ENCODE results near the gene HCAR2.
A peak's percentile ranks its signal among the peaks of the same experiment; 100 is the strongest.
"Not testable (repeated sequence)": the region's sequence is repeated elsewhere in the genome, so short reads cannot be mapped to it uniquely, and the experiment has no call there.

Gene HCAR2

DNA sequence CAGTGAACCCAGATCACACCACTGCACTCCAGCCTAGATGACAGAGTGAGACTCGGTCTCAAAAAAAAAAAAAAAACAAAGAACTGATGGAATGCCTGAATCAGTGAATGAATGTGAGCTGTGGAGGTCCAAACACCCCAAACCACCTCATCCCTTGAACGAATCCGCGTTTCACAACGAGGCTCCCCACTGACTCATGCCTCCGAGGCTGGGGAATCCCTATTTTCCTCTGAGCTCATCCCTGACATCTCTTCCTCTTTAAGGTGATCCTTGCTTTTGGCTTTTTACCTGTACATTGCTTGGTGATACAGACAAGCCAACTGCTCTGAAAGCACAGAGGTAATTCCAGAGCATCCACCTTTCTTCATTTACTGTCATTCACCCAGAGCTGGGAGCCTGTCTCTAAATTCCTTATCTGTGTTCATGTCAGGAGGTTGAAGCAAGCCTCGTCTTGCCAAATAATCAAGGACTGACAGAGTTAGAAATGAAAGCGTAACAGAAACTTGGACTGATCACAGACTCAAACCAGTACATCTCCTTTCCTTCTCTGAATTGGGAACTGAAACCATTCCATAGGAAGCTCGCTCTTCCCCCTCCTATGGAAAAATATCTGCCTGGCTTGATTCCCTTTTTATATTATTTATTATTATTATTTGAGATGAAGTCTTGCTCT, 3.0 kb downstream of the HCAR2 start:
- H3K27me3 Mint-ChIP-seq; H3K36me3 Mint-ChIP-seq; H3K9me3 Mint-ChIP-seq; ATAC-seq (replicated peaks); H3K4me1 Mint-ChIP-seq; DNase-seq; H3K4me3 Mint-ChIP-seq; H3K27ac Mint-ChIP-seq: not testable (repeated sequence)

DNA sequence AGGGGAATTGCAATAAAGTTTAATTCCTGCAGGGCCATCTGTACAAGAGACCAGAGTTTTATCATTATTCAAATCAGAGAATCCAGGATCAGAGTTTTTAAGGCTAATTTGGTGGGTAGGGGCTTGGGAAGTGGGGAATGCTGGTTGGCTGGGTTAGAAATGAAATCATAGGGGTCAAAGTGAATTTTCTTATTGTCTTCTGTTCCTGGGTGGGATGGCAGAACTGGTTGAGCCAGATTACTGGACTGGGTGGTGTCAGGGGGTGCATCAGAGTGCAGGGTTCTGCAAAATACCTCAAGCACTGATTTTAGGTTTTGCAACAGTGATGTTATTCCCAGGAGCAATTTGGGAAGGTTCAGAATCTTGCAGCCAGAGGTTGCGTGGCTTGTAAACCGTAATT, 6.2 kb downstream of the HCAR2 start:
- not testable (repeated sequence) for H3K9me3 Mint-ChIP-seq; H3K36me3 Mint-ChIP-seq; DNase-seq; H3K27me3 Mint-ChIP-seq; ATAC-seq (replicated peaks); H3K4me1 Mint-ChIP-seq; H3K4me3 Mint-ChIP-seq
- H3K27ac Mint-ChIP-seq, result peak overlapping the region; percentile 65

DNA sequence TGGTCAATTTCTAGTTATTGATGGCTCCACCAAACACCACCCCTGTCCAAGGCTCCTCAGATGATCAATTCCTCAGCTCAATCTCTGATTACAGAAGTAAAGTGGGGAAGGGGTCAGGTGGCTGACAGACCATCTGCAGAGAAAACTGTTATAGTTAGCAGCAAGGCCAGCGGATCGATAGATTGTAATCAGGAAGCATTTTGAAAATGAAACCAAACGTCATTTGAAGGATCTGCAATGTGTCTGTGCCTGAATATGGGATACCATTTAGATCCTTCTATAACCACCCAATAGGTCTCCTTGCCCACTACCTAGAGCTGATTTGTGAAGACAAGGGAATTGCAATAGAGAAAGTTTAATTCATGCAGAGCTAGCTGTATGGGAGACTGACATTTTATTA, 11.6 kb downstream of the HCAR2 start:
- H3K36me3 Mint-ChIP-seq, result no peaks in the 10 kb centered on the region
- ATAC-seq (replicated peaks) (no peak), DNase-seq (no peak)
- no peaks in the 10 kb centered on the region for H3K9me3 Mint-ChIP-seq
- peaks cover 0 to 4% of the 10 kb centered on the region in 2 donors for H3K4me1 Mint-ChIP-seq
- no peaks in the 10 kb centered on the region for H3K27me3 Mint-ChIP-seq
- no peak overlapping the region for H3K27ac Mint-ChIP-seq
- no peak overlapping the region for H3K4me3 Mint-ChIP-seq

DNA sequence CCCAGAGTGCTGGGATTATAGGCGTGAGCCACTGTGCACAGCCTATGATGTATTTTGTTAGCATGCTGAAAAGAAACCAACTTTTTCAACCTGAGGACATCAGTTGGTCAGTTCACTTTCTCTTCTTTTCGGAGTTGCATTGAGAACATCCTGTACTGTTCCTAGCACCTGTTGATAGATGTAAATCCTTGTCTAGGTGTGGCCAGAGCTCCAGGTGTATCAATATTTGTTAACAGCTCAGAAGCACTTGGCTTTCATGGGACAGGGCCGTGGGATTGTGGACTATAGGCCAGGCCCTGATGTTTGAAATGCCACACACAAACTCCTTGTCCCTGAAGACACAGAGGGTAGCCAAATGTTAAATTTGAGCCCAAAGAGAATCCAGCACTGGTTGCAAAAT, 14.9 kb downstream of the HCAR2 start:
- Mint-ChIP-seq H3K36me3 (no peaks in the 10 kb centered on the region), H3K27ac (no peak overlapping the region), H3K4me3 (no peak overlapping the region), H3K27me3 (no peaks in the 10 kb centered on the region), H3K9me3 (no peaks in the 10 kb centered on the region), H3K4me1 (peaks cover 0 to 4% of the 10 kb centered on the region in 2 donors)
- no peak for DNase-seq
- ATAC-seq (replicated peaks), result no peak

DNA sequence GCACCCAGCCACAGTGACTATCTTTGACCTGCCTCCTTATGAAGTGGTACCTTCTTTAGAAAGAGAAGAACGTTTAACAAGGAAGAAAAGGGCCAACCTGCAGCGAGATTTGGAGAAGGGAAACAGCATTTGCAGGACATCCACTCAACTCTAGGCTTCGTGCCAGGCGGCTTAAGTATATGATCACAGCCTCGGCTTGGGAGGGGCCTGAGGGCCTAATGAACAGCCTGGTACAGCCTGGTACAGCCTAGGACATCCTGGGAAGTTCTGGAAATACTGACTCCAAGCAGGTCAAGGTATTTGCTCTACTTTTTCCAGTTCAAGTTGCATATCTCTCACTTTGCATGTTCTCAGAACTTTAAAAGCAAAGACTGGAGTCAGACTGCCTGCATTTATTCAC, 16.1 kb downstream of the HCAR2 start:
- no peak overlapping the region for H3K27ac Mint-ChIP-seq

DNA sequence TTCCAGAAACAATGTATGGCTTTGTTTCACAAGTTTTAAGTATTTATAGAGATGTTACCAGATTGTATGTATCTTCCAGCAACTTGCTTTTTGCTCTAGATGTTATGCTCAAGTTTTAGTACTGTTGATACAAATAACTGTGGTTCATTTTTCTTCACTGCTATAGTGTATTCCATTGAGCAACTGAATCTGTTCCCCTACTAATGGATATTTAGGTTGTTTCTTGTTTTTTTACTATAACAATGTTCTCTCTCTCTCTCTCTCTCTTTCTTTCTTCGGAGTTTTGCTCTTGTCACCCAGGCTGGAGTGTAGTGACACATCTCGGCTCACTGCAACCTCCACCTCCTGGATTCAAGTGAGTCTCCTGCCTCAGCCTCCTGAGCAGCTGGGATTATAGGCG, 16.6 kb downstream of the HCAR2 start:
- Mint-ChIP-seq H3K27ac (no peak overlapping the region), H3K4me1 (peaks cover 0 to 2% of the 10 kb centered on the region in 2 donors)

More for the DNA sequence above, 16.1 kb downstream of the HCAR2 start:
- no peaks in the 10 kb centered on the region for H3K27me3 Mint-ChIP-seq
- H3K4me3 Mint-ChIP-seq, result no peak overlapping the region
- DNase-seq, result no peak
- no peak for ATAC-seq (replicated peaks)
- no peaks in the 10 kb centered on the region for H3K9me3 Mint-ChIP-seq
- no peaks in the 10 kb centered on the region for H3K36me3 Mint-ChIP-seq
- peaks cover 0 to 4% of the 10 kb centered on the region in 2 donors for H3K4me1 Mint-ChIP-seq

DNA sequence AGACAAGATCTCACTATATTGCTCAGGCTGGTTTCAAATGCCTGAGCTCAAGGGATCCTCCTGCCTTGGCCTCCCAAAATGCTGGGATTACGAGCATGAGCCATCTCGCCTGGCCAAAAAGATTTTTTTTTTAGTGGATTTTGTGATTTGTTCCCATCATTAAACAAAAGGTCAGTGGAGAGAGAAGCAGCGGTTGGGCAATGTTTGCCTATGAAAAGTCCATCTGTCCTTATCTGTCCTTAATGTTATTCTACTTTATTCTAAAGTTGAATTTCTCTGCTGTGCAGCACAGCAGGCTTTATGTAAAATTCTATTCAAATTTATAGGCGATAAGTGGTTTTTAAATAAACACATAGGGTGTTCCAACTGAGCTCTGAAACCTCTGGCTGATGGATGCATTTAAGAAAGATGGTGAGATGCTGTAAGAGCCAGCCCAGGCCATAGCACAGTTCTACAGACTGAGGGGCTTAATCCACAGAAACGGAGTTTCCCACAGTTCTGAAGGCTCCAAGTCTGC, 18.8 kb downstream of the HCAR2 start:
- no peak for DNase-seq
- no peaks in the 10 kb centered on the region for H3K36me3 Mint-ChIP-seq
- H3K4me3 Mint-ChIP-seq, result no peak overlapping the region
- H3K4me1 Mint-ChIP-seq, result no peaks in the 10 kb centered on the region
- no peak for ATAC-seq (replicated peaks)
- H3K9me3 Mint-ChIP-seq, result no peaks in the 10 kb centered on the region
- H3K27me3 Mint-ChIP-seq, result no peaks in the 10 kb centered on the region
- H3K27ac Mint-ChIP-seq, result no peak overlapping the region

More for the DNA sequence above, 16.6 kb downstream of the HCAR2 start:
- no peak for DNase-seq
- ATAC-seq (replicated peaks), result no peak
- no peaks in the 10 kb centered on the region for H3K27me3 Mint-ChIP-seq
- no peaks in the 10 kb centered on the region for H3K9me3 Mint-ChIP-seq
- no peak overlapping the region for H3K4me3 Mint-ChIP-seq
- H3K36me3 Mint-ChIP-seq, result no peaks in the 10 kb centered on the region

DNA sequence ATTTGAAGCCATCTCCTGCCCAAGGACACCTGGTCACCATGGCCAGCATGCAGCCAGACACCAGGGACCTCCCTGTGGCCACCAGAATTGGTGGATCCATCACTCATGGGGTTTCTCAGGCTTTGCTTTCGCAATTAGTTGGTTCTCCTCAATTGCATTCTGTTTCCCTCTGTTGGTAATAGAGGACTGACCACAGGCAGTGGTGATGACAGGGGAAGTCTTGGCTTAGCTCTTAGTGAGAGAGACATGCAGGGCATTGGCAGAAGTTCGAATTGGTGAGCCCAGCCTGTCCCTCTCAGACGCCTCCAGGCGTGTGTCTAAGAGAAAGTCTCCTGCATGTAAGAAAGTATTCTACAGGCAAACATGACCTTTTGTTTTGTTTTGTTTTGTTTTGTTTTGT, 21.3 kb downstream of the HCAR2 start:
- Mint-ChIP-seq H3K4me3 (no peak overlapping the region), H3K27ac (no peak overlapping the region), H3K4me1 (no peaks in the 10 kb centered on the region), H3K9me3 (no peaks in the 10 kb centered on the region), H3K36me3 (no peaks in the 10 kb centered on the region), H3K27me3 (peaks cover 0 to 4% of the 10 kb centered on the region in 2 donors)
- no peak for ATAC-seq (replicated peaks)
- DNase-seq, result no peak

DNA sequence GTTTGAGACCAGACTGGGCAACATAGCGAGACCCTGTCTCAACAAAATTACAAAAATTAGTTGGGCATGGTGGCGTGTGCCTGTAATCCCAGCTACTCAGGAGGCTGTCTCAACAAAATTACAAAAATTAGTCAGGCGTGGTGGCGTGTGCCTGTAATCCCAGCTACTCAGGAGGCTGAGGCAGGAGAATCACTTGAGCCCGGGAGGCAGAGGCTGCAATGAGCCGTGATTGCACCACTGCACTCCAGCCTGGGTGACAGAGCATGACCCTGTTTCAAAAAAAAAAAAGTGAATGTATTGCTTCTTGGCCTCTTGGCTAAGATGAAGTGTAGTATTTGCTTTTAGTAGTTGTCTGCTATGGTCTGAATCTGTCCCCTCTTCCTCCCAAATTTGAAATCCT, 22.2 kb downstream of the HCAR2 start:
- not testable (repeated sequence) for DNase-seq; ATAC-seq (replicated peaks); H3K9me3 Mint-ChIP-seq; H3K36me3 Mint-ChIP-seq; H3K27me3 Mint-ChIP-seq; H3K27ac Mint-ChIP-seq; H3K4me3 Mint-ChIP-seq; H3K4me1 Mint-ChIP-seq

DNA sequence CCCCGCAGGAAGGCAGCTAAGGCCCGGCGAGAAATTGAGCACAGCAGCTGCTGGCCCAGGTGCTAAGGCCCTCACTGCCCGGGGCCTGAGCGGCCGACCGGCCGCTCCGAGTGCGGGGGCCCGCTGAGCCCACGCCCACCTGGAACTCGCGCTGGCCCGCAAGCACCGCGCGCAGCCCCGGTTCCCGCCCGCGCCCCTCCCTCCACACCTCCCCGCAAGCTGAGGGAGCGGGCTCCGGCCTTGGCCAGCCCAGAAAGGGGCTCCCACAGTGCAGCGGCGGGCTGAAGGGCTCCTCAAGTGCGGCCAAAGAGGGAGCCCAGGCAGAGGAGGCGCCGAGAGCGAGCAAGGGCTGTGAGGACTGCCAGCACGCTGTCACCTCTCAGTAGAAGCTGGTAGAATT, 26.4 kb downstream of the HCAR2 start:
- H3K9me3 Mint-ChIP-seq; H3K27me3 Mint-ChIP-seq; H3K4me1 Mint-ChIP-seq; ATAC-seq (replicated peaks); H3K27ac Mint-ChIP-seq; H3K4me3 Mint-ChIP-seq; DNase-seq; H3K36me3 Mint-ChIP-seq: not testable (repeated sequence)

DNA sequence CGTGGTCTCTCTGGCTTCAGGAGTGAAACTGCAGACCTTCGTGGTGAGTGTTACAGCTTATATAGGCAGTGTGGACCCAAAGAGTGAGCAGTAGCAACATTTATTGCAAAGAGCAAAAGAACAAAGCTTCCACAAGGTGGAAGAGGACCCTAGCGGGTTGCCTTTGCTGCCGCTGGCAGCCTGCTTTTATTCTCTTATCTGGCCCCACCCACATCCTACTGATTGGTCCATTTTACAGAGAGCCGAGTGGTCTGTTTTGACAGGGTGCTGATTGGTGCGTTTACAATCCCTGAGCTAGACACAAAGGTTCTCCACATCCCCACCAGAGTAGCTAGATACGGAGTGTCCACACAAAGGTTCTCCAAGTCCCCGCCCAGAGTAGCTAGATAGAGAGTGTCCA, 27.1 kb downstream of the HCAR2 start:
- DNase-seq; H3K27ac Mint-ChIP-seq; H3K4me1 Mint-ChIP-seq; H3K9me3 Mint-ChIP-seq; H3K27me3 Mint-ChIP-seq; ATAC-seq (replicated peaks); H3K36me3 Mint-ChIP-seq; H3K4me3 Mint-ChIP-seq: not testable (repeated sequence)

DNA sequence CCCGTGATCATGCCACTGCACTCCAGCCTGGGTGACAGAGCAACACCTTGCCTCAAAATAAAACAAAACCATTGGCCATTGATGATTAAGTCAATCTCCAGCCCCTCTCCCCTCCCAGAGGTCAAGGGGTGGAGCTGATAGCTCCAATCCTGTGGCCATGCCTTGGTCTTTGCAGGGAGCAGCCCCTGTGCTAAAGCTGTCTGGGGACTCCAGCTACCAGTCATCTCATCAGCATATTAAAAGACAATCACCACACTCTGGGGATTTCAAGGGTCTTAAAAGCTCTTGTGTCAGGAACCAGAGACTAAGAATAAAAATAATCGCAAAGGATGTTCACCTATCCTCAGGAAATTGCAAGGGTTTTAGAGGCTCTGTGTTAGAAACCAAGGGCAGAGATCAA, 30.6 kb downstream of the HCAR2 start:
- Mint-ChIP-seq H3K27ac (no peak overlapping the region), H3K27me3 (peaks cover 0 to 4% of the 10 kb centered on the region in 2 donors), H3K36me3 (no peaks in the 10 kb centered on the region), H3K4me1 (peaks cover 0 to 6% of the 10 kb centered on the region in 2 donors), H3K9me3 (peaks cover 0 to 4% of the 10 kb centered on the region in 2 donors), H3K4me3 (no peak overlapping the region)
- no peak for DNase-seq
- ATAC-seq (replicated peaks), result no peak

DNA sequence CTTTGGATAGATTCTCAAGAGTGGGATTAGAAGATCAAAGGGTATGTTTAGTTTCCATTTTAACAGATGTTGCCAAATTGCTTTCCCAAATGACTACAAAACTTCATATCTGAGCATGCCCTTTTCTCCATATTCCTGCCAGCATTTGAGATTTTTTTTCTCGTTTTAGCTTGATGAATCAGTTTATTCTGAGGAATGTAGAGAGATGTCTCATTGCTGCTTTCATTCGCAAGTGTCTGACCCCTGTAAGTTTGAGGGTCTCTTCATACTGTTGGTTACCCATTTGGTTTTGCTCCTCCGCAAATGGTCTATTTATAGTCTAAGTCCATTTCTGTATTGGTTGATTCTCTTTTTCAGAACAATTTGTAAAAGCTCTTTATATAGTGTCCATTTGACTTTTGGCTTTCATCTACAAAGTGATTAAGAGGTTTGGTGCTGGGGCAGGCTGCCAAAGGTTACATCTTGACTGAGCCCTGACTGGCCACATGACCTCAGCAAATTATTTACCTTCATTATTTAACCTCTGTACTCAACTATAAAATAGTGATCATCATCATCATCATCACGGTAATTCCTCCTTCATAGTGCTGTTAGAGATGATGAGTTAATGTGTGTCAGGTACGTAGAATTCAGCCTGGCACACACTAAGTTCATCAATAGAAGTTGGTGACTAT, 33.6 kb downstream of the HCAR2 start:
- H3K4me1 Mint-ChIP-seq, result peaks cover 0 to 6% of the 10 kb centered on the region in 2 donors
- H3K27me3 Mint-ChIP-seq, result no peaks in the 10 kb centered on the region
- ATAC-seq (replicated peaks), result no peak
- no peak for DNase-seq
- H3K27ac Mint-ChIP-seq, result no peak overlapping the region
- H3K4me3 Mint-ChIP-seq, result no peak overlapping the region
- peaks cover 0 to 4% of the 10 kb centered on the region in 2 donors for H3K9me3 Mint-ChIP-seq
- H3K36me3 Mint-ChIP-seq, result no peaks in the 10 kb centered on the region

DNA sequence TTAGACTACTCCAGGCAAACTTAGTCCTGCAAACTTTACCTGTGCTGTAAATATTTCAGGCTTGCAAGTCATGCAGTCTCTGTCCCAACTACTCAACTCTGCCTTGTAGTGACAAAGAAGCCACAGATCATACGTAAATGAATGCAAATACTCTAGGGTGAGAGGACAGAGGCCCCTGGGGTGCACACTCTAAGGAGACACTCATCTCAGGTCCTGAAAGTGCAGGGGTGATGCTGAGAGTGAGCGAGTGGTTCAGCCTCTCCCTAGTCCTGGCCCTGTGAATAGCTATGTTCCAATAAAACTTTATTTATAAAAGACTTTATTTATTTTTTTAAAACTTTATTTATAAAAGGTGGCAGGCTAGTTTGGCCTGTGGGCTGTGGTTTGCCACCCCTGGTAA, 34.9 kb downstream of the HCAR2 start:
- DNase-seq (no peak), ATAC-seq (replicated peaks) (peak in 1 of 2 donors; percentile 33)
- no peaks in the 10 kb centered on the region for H3K27me3 Mint-ChIP-seq
- H3K27ac Mint-ChIP-seq, result no peak overlapping the region
- peaks cover 0 to 6% of the 10 kb centered on the region in 2 donors for H3K4me1 Mint-ChIP-seq
- no peaks in the 10 kb centered on the region for H3K36me3 Mint-ChIP-seq
- H3K4me3 Mint-ChIP-seq, result no peak overlapping the region
- H3K9me3 Mint-ChIP-seq, result peaks cover 0 to 4% of the 10 kb centered on the region in 2 donors

DNA sequence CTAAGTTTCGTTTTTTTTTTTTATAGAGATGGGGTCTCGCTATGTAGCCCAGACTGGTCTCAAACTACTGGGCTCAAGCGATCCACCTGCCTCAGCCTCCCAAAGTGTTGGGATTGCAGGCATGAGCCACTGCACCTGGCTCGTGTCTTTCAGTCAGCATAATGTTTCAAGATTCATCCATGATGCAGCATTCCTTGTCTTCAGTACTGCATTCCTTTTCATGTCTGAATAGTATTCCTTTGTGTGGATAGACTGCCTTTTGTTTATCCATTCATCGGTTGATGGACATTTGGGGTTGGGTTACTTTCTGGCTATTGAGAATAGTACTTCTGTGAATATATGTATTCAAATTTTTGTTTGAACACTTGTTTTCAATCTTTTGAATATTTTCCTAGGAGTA, 37.4 kb downstream of the HCAR2 start:
- Mint-ChIP-seq H3K27me3 (no peaks in the 10 kb centered on the region), H3K27ac (no peak overlapping the region), H3K4me3 (no peak overlapping the region), H3K9me3 (peaks cover 0 to 4% of the 10 kb centered on the region in 2 donors), H3K36me3 (peaks cover 0 to 2% of the 10 kb centered on the region in 2 donors), H3K4me1 (no peaks in the 10 kb centered on the region)
- ATAC-seq (replicated peaks), result no peak
- DNase-seq, result no peak
